Measurements from ENCODE around the gene ENTREP3.
"Not testable (repeated sequence)": the region's sequence is repeated elsewhere in the genome, so short reads cannot be mapped to it uniquely, and the experiment has no call there.

ENTREP3 gene

GRCh38 chr1:155250633-155251449 lies 4.4 kb downstream of the ENTREP3 start:
- DNase-seq (ENCODE audit: low spot score), result peak; percentile 94

GRCh38 chr1:155250246-155250632 lies 5.0 kb downstream of the ENTREP3 start:
- DNase-seq (ENCODE audit: low spot score), result no peak

- peak; percentile 57 for DNase-seq (ENCODE audit: low spot score)
Measured at GRCh38 chr1:155247667-155248553, 7.4 kb downstream of the ENTREP3 start.

GRCh38 chr1:155246796-155247195 lies 8.5 kb downstream of the ENTREP3 start:
- DNase-seq (ENCODE audit: low spot score), result not testable (repeated sequence)

- DNase-seq (ENCODE audit: low spot score), result no peak
Measured at GRCh38 chr1:155245163-155245524, 10.1 kb downstream of the ENTREP3 start.

- DNase-seq (ENCODE audit: low spot score), result peak; percentile 94
Measured at GRCh38 chr1:155244368-155245162, 10.7 kb downstream of the ENTREP3 start.

GRCh38 chr1:155242805-155243358 lies 12.4 kb downstream of the ENTREP3 start:
- DNase-seq (ENCODE audit: low spot score), result no peak

- no peak for DNase-seq (ENCODE audit: low spot score)
Measured at GRCh38 chr1:155241841-155242264, 13.4 kb downstream of the ENTREP3 start.

- DNase-seq (ENCODE audit: low spot score), result peak; percentile 75
Measured at GRCh38 chr1:155241069-155241679, 14.1 kb downstream of the ENTREP3 start.

GRCh38 chr1:155236451-155236850 lies 18.8 kb downstream of the ENTREP3 start:
- no peak for DNase-seq (ENCODE audit: low spot score)

GRCh38 chr1:155235375-155235774 lies 19.9 kb downstream of the ENTREP3 start:
- not testable (repeated sequence) for DNase-seq (ENCODE audit: low spot score)

GRCh38 chr1:155233502-155233901 lies 21.8 kb downstream of the ENTREP3 start:
- DNase-seq (ENCODE audit: low spot score), result not testable (repeated sequence)

- DNase-seq (ENCODE audit: low spot score), result not testable (repeated sequence)
Measured at GRCh38 chr1:155232001-155232978, 23.0 kb downstream of the ENTREP3 start.

GRCh38 chr1:155231302-155231701 lies 24.0 kb downstream of the ENTREP3 start:
- not testable (repeated sequence) for DNase-seq (ENCODE audit: low spot score)

- no peak for DNase-seq (ENCODE audit: low spot score)
Measured at GRCh38 chr1:155228096-155228427, 27.2 kb downstream of the ENTREP3 start.

GRCh38 chr1:155227261-155228095 lies 27.8 kb downstream of the ENTREP3 start:
- DNase-seq (ENCODE audit: low spot score), result peak; percentile 97

- DNase-seq (ENCODE audit: low spot score), result no peak
Measured at GRCh38 chr1:155226910-155227260, 28.4 kb downstream of the ENTREP3 start.

- peak; percentile 79 for DNase-seq (ENCODE audit: low spot score)
Measured at GRCh38 chr1:155226188-155226909, 28.9 kb downstream of the ENTREP3 start.

- DNase-seq (ENCODE audit: low spot score), result not testable (repeated sequence)
Measured at GRCh38 chr1:155225404-155225759, 29.9 kb downstream of the ENTREP3 start.

All from hematopoietic multipotent progenitor cell treated with erythropoietin and hydrocortisone succinate and interleukin-3 and kit ligand, for 15 days (in vitro differentiated cells).